GM18519 (cell line): ENCODE measurements around the gene CCDC183.
"Not testable (repeated sequence)": the region's sequence is repeated elsewhere in the genome, so short reads cannot be mapped to it uniquely, and the experiment has no call there.

ENCODE experiments used
- ATAC-seq: cut with Tn5 transposase; IDR thresholded peaks from one replicate; pipeline ENCODE4 v1.9.1; 2021; ENCODE audit warnings: mild to moderate bottlenecking, moderate library complexity; ENCODE audit not compliant: unreplicated experiment, low FRiP score

CCDC183 gene

GRCh38 chr9:136784249-136784996, 11.7 kb upstream of the CCDC183 start:
- ATAC-seq = no peak

- ATAC-seq = no peak
Measured at GRCh38 chr9:136784997-136785361, 11.2 kb upstream of the CCDC183 start.

GRCh38 chr9:136785565-136786355, 10.4 kb upstream of the CCDC183 start:
- ATAC-seq = not testable (repeated sequence)

- no peak for ATAC-seq
Measured at GRCh38 chr9:136786451-136786850, 9.7 kb upstream of the CCDC183 start.

GRCh38 chr9:136786983-136787382, 9.2 kb upstream of the CCDC183 start:
- not testable (repeated sequence) for ATAC-seq

GRCh38 chr9:136787690-136788400, 8.3 kb upstream of the CCDC183 start:
- no peak for ATAC-seq

GRCh38 chr9:136788644-136789522, 7.3 kb upstream of the CCDC183 start:
- not testable (repeated sequence) for ATAC-seq

- no peak for ATAC-seq
Measured at GRCh38 chr9:136789523-136789937, 6.6 kb upstream of the CCDC183 start.

GRCh38 chr9:136790640-136791515, 5.3 kb upstream of the CCDC183 start, which contains the start of gene TMEM141:
TSS of gene TMEM141 (plus strand) at chr9:136791344. CDS start at chr9:136791371, 27 bp downstream.
- ATAC-seq = peak; percentile 69

- ATAC-seq = no peak
Measured at GRCh38 chr9:136791516-136792276, 4.4 kb upstream of the CCDC183 start.

GRCh38 chr9:136792321-136793085, 3.6 kb upstream of the CCDC183 start:
- ATAC-seq = no peak

GRCh38 chr9:136793086-136793946, 2.8 kb upstream of the CCDC183 start:
- ATAC-seq = no peak

- ATAC-seq = no peak
Measured at GRCh38 chr9:136794281-136794999, 1.7 kb upstream of the CCDC183 start.

GRCh38 chr9:136795000-136795348, 1.2 kb upstream of the CCDC183 start:
- ATAC-seq = no peak

GRCh38 chr9:136796775-136797347, 723 bp downstream of the CCDC183 start:
- not testable (repeated sequence) for ATAC-seq

- ATAC-seq = no peak
Measured at GRCh38 chr9:136798708-136799078, 2.6 kb downstream of the CCDC183 start.
